CD4-positive, alpha-beta T cell (primary cell): Measurements from ENCODE around the gene TXNIP. TPM values are rescaled to one million over a fixed set of nuclear protein-coding genes. Genes with fewer than 3 reads are reported as not detected.

ENCODE experiments used
- ATAC-seq: fragments of 200-7000 bp; cut with Tn5 transposase; one replicate; pipeline ENCODE4 v1.10.0; 2022; ENCODE audit warnings: mild to moderate bottlenecking; ENCODE audit not compliant: poor library complexity
- CTCF ChIA-PET: fragments of 350-600 bp; sonication (Branson Sonifier 250); formaldehyde crosslinking; loops from one replicate; lab custom pipeline; 2021; ENCODE audit warnings: antibody characterized with exemption, inconsistent platforms; lab: Charles Lee
- POLR2A ChIA-PET: fragments of 350-600 bp; sonication (Branson Sonifier 250); formaldehyde crosslinking; loops from one replicate; lab custom pipeline; 2021; ENCODE audit warnings: antibody characterized with exemption, inconsistent platforms; lab: Charles Lee
- DNase-seq, 14 experiments: peaks; one replicate each; pipeline ENCODE4 v3.0.0-alpha.2; 2013 to 2020; ENCODE audit warnings: mixed read lengths in 2 of 14
- H3K27ac ChIP-seq, 2 donors: one replicate each; pipeline versions ENCODE4 v1.5.1 to v1.7.0; 2013; ENCODE audit warnings: low read length in 2 of 2, low read depth in 1 of 2, mild to moderate bottlenecking in 1 of 2
- H3K27me3 ChIP-seq, 2 experiments: 1 replicate in 1 of 2; 2 replicates in 1 of 2; pipeline versions ENCODE4 v1.6.1 to v1.7.0; 2013; ENCODE audit warnings: low read length in 2 of 2, control low read depth in 1 of 2, mild to moderate bottlenecking in 1 of 2, moderate library complexity in 1 of 2; ENCODE audit not compliant: insufficient read depth in 2 of 2, control insufficient read depth in 1 of 2
- H3K36me3 ChIP-seq: one replicate; pipeline ENCODE4 v1.6.1; 2013; ENCODE audit warnings: low read length, control low read depth; ENCODE audit not compliant: insufficient read depth
- H3K4me1 ChIP-seq: one replicate; pipeline ENCODE4 v1.6.1; 2013; ENCODE audit warnings: low read length, control low read depth; ENCODE audit not compliant: insufficient read depth
- H3K4me3 ChIP-seq: one replicate; pipeline ENCODE4 v1.5.1; 2013; ENCODE audit warnings: mild to moderate bottlenecking, low read length, moderate library complexity
- H3K9me3 ChIP-seq, 2 experiments: 1 replicate in 1 of 2; 2 replicates in 1 of 2; pipeline versions ENCODE4 v1.6.1 to v1.7.0; 2013; ENCODE audit warnings: low read length in 2 of 2, mild to moderate bottlenecking in 2 of 2, control low read depth in 1 of 2, moderate library complexity in 1 of 2; ENCODE audit not compliant: control insufficient read depth in 1 of 2, insufficient read depth in 1 of 2
- H3K27ac Mint-ChIP-seq: one replicate; pipeline ENCODE4 v1.8.0; 2020; ENCODE audit warnings: mixed read lengths
- H3K27me3 Mint-ChIP-seq: one replicate; pipeline ENCODE4 v1.8.0; 2021; ENCODE audit warnings: mixed read lengths
- H3K36me3 Mint-ChIP-seq: one replicate; pipeline ENCODE4 v1.8.0; 2021; ENCODE audit warnings: low read depth, mixed read lengths
- H3K4me1 Mint-ChIP-seq: one replicate; pipeline ENCODE4 v1.8.0; 2021; ENCODE audit warnings: low read depth, mixed read lengths
- H3K4me3 Mint-ChIP-seq: one replicate; pipeline ENCODE4 v1.8.0; 2020; ENCODE audit warnings: mild to moderate bottlenecking, mixed read lengths
- H3K9me3 Mint-ChIP-seq: one replicate; pipeline ENCODE4 v1.8.0; 2020; ENCODE audit warnings: mixed read lengths
- CTCF ChIP-seq: fragments of 200-600 bp; IDR thresholded peaks from one replicate; pipeline ENCODE4 v1.8.0; 2022; ENCODE audit warnings: antibody characterized with exemption, mild to moderate bottlenecking
- intact Hi-C, 2 experiments: fragments of 100-400 bp; cut with DNase I in 1 of 2; cut with micrococcal nuclease in 1 of 2; formaldehyde crosslinking; loops; one replicate each; pipeline versions ENCODE4 v1.15.1 to v1.9.0; 2023 to 2025; cut with DNase I, micrococcal nuclease
- total RNA-seq, 174 experiments: library from RNA in 2 of 174; stranded (reverse) in 2 of 174; gene quantifications; one replicate each; pipeline ENCODE4 v1.2.3 and lab custom pipeline; 2021 to 2026

Gene TXNIP
- total RNA-seq, 2 experiments from 2014 or later, result 1,317 to 1,358 TPM

GRCh38 chr1:145942871-145943270 lies 53.5 kb downstream of the TXNIP start:
- H3K27me3 ChIP-seq, result no peaks in the 10 kb centered on the region
- no peak for TF ChIP-seq CTCF
- Mint-ChIP-seq H3K27me3 (no peaks in the 10 kb centered on the region), H3K9me3 (no peaks in the 10 kb centered on the region), H3K36me3 (peaks cover 70% of the 10 kb centered on the region), H3K4me3 (no peak overlapping the region), H3K4me1 (peaks cover 11% of the 10 kb centered on the region), H3K27ac (no peak overlapping the region)
- no peaks in the 10 kb centered on the region for H3K4me1 ChIP-seq
- no peak overlapping the region for H3K27ac ChIP-seq
- ATAC-seq (no peak), DNase-seq (no peak)
- peaks cover 64% of the 10 kb centered on the region for H3K36me3 ChIP-seq
- H3K4me3 ChIP-seq, result no peak overlapping the region
- no peaks in the 10 kb centered on the region for H3K9me3 ChIP-seq
- ChIA-PET POLR2A (interaction anchor here (0.8 to 4.1 kb wide), 5 partner anchors 15 to 24 kb away, joined by 3 to 16 read pairs (median 5); partner anchors contain the start of genes ANKRD34A, LIX1L, PEX11B and POLR3GL), CTCF (interaction anchor here (1.1 to 2.6 kb wide), 2 partner anchors 16 to 65 kb away, joined by 4 to 9 read pairs; partner anchors contain the start of gene RBM8A)
- intact Hi-C loops, result no loop called here

Other genes starting within 250 kb of the TXNIP start
- 10 to 100 TPM; 11.4 to 11.9 TPM for gene RNF115, start 172.5 kb downstream of the TXNIP start, total RNA-seq
- gene POLR3C, start 172.4 kb downstream of the TXNIP start, total RNA-seq, result 10 to 100 TPM; 18.6 to 19.9 TPM
- gene NUDT17, start 150.9 kb downstream of the TXNIP start, total RNA-seq, result 1 to 10 TPM; 1.6 to 2.8 TPM
- 10 to 100 TPM; 18.7 to 19.7 TPM for gene PIAS3, start 137.5 kb downstream of the TXNIP start, total RNA-seq
- gene ANKRD35, start 110.7 kb downstream of the TXNIP start, total RNA-seq, result under 1 TPM in 1 of 2 experiments, not detected in 1; 0.11 TPM
- gene ITGA10, start 86.5 kb downstream of the TXNIP start, total RNA-seq, result 1 to 10 TPM in 1 of 2 experiments, under 1 TPM in 1; 0.77 to 1.0 TPM
- 10 to 100 TPM; 11.6 to 13.2 TPM for gene PEX11B, start 77.9 kb downstream of the TXNIP start, total RNA-seq
- 100 to 1,000 TPM; 126 to 134 TPM for gene RBM8A, start 69.1 kb downstream of the TXNIP start, total RNA-seq
- 10 to 100 TPM; 21.4 to 21.5 TPM for gene LIX1L, start 38.6 kb downstream of the TXNIP start, total RNA-seq
- under 1 TPM; 0.42 to 0.47 TPM for gene ANKRD34A, start 32.0 kb downstream of the TXNIP start, total RNA-seq
- gene POLR3GL, start 31.9 kb downstream of the TXNIP start, total RNA-seq, result 10 to 100 TPM; 17.2 to 17.8 TPM
- not detected for gene HJV, start 25.2 kb upstream of the TXNIP start, total RNA-seq
- 1 to 10 TPM; 2.4 to 2.5 TPM for gene NBPF10, start 148.2 kb upstream of the TXNIP start, total RNA-seq
- gene NOTCH2NLA, start 232.4 kb upstream of the TXNIP start, total RNA-seq, result 10 to 100 TPM; 18.2 to 21.3 TPM